Measurements from ENCODE around the gene LINC01488.

The LINC01488 gene

DNA sequence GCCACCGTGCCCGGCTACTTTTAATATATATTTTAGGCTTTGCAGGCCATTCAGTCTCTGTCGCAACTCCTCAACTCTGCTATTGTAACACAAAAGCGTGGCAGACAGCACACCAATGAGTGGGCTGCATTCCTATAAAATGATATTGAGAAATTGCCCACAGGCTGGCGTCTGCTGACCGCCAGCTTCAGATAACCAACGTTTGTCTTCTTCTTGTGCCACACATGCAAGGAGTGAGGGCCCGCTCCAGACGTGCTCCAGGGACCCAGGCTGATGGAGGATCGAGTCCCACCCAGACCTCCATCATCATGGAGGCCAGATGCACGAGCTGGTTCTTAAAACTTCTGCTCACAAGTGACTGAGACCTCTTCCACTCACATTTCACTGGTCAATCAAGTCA lies 35.4 kb upstream of the LINC01488 start:
- DNase-seq, result no peak

DNA sequence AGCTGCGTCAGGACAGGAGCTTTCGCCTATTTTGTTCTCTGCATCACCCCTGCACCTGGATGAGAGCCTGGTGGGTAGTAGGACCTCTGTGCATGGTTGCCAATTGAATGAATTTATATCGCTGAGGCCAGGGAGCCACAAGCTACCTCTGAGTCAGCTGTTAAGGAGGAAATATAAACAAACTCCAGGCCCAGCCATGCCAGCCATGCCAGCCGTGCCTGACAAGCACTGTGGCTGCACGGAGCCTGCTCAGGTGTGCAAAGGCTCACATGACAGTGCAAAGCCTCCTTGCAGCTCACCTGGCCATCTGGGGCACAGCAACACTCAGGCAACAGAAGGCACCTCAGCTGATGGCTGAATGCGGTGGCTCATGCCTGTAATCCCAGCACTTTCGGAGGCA lies 33.7 kb upstream of the LINC01488 start:
- DNase-seq, result no peak

DNA sequence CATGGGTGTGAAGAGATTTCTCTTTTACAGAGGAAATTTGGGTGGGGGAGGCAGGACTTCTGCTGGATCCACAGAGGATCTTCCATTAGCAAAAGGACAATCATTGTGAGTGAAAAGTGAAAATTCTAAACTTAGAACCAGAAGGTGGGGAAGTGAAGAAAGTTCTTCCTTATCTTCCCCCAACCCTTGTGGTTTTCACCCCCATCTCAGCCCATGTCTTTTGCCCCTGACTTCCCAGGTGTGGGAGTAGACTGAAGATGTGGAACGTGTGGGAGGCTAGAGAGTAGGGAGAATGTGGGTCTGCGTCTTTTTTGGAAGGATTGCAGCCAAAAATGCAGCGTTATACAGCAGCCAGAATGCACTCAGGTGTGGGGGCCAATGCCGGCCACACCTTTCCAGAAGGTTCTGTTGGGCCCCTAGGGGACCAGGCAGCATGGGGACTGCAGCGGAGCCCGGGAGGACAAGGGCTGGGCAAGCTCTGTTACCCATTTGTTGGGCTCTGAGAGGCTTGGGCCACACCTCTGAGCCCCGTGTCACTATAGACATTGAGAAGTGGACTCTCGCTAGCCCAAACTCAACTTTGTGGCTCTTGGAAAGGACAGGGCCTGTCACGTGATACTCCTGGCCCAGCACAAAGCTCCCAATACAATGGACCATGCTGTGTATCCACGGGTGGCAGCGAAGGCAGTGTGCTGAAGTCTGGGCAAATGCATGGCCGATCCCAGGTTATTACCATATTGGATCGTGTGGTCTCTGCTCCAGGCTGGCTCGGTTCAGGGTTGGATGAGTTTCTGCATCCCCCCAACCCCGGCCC lies 32.8 kb upstream of the LINC01488 start:
- DNase-seq, result no peak

DNA sequence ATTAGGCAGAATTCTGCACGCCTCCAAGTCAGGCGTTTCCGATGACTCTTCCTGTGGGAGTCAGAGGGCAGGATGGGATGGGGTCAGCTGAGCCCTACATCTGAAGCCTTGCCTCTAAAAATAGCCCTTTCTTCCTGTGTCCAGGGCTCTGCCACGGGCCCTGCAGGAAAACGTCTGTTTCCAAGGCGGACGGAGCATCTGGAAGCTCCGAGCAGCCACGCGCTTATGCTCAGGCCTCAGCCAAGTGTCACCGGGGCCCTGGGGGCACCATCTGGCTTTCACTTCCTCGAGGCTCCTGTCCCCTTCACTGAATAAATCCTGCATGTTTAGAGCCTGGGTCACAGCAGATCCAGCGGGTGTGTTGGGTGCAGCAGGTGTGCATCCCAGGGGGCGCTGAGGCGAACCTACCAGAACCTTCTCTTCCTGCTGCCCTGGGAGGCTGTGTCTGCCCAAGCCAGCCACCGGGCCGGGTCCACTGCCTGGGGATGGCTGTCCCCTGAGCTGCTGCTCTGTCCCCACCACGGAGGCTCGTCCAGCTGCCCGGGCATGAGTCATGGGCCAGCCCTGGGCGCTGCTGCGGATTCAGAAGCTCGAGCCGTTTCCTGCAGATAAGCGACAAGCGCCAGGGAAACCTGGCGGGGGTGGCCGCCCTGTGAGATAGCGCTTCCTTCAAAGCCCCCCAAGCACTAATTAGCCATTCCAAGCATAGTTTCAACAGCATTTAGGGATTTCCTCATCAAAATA lies 32.0 kb upstream of the LINC01488 start:
- DNase-seq, result no peak

DNA sequence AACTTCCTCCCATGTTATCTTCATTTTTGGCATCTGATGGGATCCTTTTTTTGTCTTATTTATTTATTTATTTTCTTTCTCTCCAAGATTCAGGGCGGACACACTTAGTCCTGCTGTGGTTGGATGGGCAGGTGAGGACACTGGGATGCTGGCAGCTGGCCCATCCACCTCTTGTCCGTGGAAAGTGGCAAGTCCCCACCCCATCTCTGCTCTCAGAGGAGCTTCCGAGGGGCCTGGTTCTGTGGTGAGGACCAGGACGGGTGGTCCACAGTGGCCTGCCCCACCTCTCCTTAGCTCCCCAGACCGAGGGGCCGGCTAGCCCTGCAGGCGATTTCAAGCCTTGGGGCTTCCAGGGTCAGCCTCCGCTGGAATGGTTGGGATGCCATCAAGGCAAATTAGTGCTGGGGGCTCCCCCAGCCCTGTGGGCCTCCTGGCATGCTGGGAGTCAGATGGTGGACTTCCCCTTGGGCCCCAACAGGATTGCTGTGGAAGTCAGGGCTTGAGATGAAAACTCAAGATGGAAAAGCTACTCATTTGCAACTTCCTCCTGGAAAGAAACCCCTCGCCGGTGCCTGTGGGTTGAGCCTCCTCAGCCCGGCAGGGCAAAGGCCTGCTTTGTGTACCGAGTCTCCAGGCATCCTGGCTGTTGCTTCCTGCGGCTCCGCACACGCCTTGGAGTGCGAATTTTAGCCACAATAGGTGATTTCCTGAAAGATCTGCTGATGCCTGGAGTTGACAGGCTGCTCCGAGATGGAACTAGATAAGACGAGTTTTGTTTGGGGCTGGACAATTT lies 31.2 kb upstream of the LINC01488 start:
- DNase-seq, result no peak

DNA sequence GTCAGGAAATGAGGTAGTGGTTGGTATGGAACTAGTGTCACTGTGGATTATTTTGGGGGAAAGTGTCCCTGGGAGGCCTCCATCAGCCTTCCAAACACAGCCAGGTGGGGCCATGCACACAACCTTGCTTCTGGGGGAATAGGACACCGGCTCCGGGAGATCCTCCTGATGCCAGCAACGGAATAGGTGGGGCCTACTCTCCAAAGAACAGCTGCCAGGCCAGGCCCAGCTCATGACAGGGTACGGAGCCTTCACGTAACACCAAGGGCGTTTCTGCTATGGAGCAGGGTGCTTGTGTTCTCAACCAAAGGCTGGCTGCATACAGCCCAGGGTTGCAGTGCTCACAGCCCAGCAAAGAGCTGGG lies 30.6 kb upstream of the LINC01488 start:
- no peak for DNase-seq

DNA sequence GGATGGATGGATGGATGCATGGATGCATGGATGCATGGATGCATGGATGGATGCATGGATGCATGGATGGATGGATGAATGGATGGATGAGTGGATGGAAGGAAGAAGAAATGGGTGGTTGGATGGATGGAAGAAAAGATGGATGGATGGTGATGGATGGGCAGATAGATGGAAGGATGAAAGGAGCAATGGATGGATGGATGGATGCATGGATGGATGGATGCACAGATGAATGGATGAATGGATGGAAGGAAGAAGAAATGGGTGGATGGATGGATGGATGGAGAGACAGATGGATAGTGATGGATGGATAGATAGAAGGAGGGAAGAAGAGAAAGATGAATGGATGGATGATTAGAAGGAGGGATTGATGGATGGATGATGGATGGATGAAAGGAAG lies 30.2 kb upstream of the LINC01488 start:
- DNase-seq, result no peak

DNA sequence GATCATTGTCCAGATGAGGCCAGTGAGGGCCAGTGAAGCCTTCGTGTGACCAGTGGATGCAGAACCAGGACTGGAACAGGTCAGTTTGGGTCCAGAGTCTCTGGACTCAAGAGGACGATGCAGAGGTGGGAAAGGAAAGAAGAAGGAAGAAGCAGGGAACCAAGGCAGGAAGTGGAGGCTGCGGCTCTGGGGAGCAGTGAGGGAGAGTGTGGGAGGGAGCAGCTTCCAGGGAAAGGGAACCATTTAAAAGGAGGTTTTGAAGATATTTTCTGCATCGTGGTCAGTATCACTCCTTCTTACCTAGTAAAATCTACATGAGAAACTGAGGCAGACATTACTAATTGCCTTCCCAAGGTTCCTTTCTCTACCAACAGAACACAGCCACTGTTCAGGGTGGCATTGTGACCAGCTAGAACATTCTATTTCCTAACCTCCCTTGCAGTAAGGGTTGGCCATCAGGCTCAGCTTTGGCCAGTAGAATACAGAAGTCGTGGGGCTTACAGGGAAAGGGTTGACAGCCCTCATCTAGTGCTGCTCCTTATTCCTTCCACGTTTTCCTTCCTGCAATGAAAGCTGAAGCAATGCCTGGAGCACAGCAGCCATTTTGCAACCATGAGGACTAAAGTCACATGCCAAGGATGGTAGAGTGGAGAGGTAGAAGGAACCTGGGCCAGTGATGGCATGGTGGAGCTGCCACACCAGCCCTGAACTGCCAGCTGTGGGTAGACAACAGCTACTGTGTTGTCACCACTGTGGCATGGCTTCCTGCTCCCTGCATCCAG lies 29.1 kb upstream of the LINC01488 start:
- no peak for DNase-seq

DNA sequence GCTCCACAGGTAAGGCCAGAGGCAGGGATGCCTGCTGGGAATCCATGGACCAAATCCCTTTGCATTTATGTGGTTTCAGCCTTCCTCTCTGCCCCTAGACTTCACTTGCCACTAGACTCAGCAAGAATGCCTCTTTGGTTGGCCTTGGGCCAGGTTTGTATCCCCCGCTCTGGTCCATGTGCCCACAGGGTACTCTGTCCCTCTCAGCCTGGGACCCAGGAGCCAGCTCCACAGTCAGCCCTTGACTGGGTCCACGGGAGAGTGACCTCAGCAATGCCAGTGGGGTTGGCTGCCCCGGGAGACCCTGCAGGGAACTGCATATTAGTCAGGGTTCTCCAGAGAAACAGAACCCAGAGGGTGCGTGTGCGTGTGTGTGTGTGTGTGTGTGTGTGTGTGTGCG lies 28.3 kb upstream of the LINC01488 start:
- DNase-seq, result no peak

DNA sequence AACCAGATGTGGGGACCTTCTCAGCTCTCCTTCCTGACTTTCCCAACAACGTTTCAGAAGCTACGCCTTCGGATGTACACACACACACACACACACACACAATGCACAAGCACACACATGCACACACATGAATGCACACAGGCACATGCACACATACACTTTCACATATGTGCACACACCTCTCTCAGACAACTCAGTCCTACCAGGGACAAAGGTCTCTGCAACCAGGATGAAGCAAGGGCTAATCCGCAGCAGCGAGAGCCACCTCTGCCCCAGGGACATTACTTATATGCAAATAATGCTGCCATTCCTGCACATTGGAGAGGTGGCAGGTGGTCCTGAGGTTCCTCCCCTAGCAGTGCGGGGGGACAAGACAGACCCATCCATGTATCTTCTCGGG lies 27.4 kb upstream of the LINC01488 start:
- DNase-seq, result no peak

DNA sequence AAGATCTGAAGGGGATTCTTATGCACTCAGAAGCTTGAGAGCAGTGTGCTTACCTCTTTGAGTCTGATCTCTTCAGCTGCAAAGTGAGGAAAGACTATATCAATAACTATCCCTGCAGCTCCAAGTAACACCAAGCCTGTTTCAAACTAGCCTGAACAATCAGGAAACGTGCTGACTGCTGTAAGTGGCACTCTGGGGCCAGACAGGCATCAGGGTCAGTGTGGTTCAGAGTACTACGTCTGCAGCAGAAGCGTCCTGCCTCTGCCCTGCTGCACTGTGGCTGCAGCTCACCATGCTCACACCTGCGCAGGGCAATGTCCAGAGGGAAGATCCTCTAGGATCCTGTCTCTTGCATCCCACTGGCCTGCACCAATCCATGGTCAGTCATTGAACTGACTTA lies 25.5 kb upstream of the LINC01488 start:
- DNase-seq, result no peak

DNA sequence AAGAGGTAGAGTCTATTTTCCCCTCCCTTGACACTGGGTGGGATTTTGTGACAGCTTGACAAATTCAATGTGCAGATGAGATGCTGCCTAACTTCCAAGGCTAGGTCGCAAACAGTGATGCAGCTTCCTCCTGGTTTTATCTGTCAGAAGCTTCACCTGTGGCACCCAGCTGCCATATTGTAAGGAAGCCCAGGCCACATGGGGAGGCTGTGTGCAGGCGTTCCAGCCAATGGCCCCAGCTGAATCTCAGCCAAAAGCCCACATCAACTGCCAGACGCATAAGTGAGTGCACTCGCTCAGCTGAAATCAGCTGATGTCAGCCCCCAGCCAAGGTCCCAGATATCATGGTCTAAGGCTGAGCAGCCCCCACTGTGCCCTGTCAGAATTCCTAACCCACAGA lies 24.8 kb upstream of the LINC01488 start:
- DNase-seq, result no peak

DNA sequence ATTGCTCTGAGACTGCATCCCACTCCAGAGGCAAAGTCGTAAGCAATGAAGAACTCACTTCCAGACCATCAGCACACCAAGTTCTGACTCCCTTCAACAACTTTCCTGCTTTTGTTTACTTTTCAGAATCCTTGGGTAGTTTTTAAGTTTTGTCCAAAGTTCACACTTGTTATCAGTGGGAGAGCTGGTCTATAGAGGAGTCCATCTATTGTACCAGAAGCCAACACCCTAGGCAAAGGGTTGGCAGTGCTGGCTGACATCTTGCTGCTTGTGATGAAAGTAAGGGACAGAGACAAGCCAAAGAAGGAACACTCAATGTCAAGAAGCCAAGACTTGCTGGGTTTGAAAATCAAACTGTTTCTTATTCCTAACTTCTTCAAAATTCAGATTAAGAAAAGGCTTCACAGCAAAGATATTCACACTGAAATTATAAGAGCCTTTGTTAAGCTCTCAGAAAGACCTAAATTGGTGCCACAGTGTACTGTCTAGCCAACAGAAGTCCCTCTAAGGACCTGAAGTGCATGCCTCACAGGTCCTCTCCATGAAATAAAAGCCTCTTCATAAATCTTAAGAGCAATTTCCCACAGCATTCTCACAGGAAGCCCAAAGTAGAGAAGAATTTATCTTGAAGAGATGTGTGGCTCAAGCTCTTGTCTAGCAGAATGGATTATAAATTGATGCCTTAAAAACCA lies 21.5 kb upstream of the LINC01488 start:
- no peak for DNase-seq

DNA sequence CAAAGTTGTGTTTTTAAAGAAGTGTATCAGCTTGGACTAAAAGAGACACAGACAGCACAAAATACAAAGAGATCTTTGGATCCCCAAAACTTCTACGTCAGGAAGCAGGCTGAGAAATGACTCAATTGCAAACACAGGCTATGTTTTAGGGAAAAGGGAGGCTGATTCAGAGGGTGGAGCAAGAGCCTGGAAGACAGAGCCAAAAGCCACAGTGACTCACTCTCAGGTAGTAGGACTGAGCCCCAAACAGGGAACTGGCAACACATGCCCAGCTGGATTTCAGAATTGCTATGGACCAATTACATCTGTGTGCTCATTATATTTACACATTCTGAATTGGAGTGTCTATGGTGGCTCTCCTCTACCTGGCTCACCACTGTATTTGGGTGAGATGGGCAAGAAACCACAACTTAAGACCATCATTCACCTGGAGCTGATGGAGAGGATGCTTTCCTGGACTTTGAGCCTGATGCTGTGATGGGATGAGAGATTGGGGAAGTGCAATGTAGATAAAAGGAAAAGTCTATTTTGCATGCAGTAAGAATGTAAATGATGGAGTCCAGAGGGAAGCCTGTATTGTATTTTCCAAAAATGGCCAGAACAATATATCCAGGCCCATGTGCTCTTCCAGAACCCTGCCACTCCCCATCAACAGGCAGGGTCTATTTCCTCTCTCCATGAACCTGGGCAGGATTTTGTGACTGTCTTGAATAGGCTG lies 20.8 kb upstream of the LINC01488 start:
- DNase-seq, result no peak

DNA sequence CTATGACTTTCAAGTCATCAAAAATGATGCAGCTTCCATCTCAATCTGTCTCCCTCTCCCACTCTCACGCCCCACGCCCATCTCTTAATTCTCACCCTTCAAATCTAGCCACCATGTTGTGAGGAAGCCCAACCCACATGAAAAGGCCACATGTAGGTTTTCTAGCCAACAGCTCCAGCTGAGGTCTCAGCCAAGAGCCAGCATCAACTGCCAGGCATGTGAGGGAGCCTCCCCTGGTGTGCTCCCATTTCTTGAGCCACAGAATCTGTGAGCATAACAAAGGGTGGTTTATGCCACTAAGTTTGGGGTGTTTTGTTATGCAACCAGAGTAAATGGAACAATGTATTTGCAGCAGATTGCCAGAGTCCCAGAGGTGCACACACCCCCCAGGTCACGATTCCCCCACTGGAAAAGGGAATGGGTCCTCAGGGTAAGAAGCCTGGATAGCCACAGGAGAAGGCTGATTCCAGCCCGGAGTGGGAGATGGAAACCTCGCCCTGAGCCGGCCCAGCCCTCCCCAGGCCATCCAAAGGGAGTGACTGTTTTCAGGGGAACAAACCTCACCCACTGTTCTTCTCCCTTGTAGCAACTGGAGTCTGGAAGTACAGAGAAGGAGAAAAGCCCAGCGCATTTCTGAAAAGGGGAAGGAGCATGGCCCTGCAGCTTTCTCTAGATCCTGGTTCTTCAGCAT lies 20.0 kb upstream of the LINC01488 start:
- no peak for DNase-seq

DNA sequence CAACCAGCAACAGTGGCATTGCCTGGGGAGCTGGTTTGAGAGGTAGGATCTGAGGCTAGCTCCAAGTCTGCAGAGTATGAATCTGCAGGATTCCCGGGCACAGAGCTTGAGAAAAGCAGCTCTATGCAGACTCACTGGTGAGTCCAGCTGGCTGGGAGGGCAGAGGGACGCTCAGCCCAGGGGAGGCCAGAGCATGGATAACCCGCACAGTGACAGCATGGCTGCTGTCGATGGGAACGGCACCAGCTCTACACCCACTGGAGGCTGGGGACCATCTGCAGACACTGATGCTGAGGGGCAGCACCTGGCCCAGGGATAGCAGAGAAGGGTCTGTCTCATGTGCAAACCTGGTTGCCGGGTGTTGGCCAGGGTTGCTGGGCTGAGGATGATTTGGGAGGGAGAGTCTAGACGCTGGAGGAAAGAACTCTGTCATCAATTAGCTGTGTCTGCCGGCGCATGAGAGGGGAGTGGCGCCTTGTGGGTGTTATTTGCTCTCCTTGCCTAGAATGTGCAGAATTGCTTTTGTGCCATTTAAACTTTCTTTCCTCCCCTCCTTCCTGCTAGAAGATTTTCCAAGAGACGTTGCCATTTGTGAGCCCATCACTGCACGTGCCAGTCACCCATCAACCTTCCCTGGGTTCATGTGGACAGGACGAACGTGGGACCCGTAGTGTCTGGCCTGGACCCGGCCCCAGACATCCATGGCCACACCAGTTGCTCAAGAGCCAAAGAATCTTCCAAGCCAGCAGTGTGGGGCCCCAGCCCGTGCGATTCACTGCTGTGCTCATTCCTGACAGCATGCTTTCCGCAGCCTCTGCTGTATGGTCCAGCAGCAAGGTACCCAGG lies 19.1 kb upstream of the LINC01488 start:
- DNase-seq, result no peak

DNA sequence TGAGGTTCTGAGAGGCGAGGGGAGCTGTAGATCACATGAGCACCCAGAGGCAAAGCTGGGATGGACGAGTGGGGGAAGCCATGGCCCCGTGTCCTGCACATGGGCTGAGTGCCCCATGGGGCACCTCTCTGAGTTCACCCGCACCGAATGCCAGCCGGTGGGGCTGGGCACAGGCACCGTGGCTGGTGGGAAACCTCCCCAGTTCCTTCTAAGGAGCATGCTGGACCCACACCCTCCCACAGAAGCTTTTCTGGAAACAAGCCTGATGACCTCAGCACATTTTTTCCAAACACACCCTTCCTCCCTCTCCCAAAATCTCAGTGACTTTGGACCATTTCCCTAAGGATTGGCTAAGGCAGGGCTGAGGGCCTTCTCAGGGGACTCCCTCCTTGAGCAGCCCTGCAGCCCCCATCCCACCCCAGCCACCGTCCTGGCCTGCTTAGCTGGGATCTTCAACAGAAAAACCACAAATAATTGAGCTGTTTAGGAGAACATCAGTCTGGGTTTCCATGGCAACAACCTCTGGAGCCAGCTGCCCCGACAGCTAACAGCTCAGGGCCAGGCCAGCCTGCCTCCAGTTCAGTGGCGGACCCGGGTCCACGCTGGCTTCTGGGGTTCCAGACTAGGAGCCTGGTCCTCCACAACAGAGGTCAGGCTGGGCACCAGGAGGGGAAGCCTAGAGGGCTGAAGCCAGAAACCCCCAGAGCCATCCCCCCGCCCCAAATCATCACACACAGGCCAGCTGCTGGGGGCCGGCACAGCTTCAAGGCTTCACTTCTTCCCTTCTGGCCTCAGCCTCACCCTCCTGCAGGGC lies 18.1 kb upstream of the LINC01488 start:
- no peak for DNase-seq

DNA sequence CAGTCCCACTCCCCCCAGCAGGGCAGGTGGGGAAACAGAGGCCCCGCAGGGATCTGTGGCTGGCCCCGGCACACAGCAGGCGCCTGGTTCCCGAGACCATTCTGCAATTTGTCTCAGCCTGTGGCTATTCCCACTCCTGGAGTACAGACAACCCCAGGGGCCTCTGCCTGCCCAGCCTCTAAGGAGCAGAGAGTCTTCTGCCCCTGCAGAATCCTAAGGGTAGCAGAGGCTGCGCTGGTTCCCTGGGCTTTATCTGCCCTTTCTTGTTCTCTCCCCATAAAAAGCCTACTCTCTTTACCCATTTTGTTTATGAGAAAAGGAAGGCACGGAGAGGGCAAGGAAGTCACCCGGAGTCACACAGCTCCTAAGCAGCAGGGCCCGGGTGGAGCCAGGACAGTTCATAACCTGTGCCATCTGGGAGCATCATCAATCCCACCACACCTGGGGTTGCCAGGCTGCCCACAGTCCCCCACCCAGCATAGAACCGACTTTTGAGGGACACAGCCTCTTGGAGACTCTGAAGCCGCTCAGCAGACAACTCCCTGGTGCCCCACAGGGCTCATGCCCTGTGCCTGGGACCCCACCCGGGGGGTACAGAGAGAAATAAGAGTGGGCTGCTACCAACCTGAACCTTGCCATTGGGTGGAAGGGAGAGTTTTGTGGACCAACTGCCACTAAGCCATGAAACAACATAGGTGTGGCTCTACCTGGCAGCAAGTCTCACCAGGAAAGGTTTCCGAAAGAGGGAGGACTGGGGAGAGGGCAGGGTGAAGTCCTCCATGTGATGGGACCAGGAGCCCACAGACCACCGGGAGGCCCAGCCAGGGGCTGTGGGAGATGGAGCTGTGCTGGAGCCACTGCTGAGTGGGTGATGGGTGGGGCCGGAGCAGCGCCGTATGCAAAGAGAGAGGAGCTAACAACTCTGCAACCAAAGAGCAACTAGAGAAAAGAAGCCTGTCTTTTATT lies 17.2 kb upstream of the LINC01488 start:
- no peak for DNase-seq

Data from DMS 273 treated with DMSO at 0.1 percent for 48 hours (cell line).